H1 (cell line): ENCODE results near the gene DMBX1.

Experiments used
- ATF2 ChIP-seq: IDR thresholded peaks from 2 replicates; pipeline ENCODE4 v1.6.1; 2012; ENCODE audit warnings: low read length, inconsistent platforms
- ATF3 ChIP-seq: IDR thresholded peaks from 2 replicates; pipeline ENCODE4 v1.6.1; 2011; ENCODE audit warnings: low read depth, mild to moderate bottlenecking, low read length; ENCODE audit not compliant: insufficient read depth
- CEBPB ChIP-seq: IDR thresholded peaks from 2 replicates; pipeline ENCODE4 v1.6.1; 2012; ENCODE audit warnings: low read depth, low read length
- CTCF ChIP-seq, 3 experiments: IDR thresholded peaks; 1 replicate in 2 of 3; 2 replicates in 1 of 3; pipeline versions ENCODE4 v1.5.1 to v1.6.1; 2011; ENCODE audit warnings: low read length in 3 of 3, mild to moderate bottlenecking in 3 of 3, inconsistent platforms in 2 of 3, low read depth in 1 of 3, moderate library complexity in 1 of 3; ENCODE audit not compliant: insufficient read depth in 1 of 3; ENCODE audit errors: control extremely low read depth in 1 of 3
- EP300 ChIP-seq, 2 experiments: IDR thresholded peaks; 1 replicate in 1 of 2; 2 replicates in 1 of 2; pipeline ENCODE4 v1.6.1; 2011 to 2012; ENCODE audit warnings: low read depth in 2 of 2, low read length in 2 of 2, mild to moderate bottlenecking in 2 of 2, borderline replicate concordance in 1 of 2, inconsistent platforms in 1 of 2, moderate library complexity in 1 of 2
- GABPA ChIP-seq: IDR thresholded peaks from 2 replicates; pipeline ENCODE4 v1.6.1; 2011; ENCODE audit warnings: mild to moderate bottlenecking, low read length, moderate library complexity, borderline replicate concordance; ENCODE audit not compliant: insufficient read depth
- POLR2A ChIP-seq, 2 experiments: IDR thresholded peaks; 1 replicate in 1 of 2; 2 replicates in 1 of 2; pipeline ENCODE4 v1.6.1; 2011; ENCODE audit warnings: low read depth in 2 of 2, low read length in 2 of 2, mild to moderate bottlenecking in 2 of 2; ENCODE audit errors: control extremely low read depth in 1 of 2
- POLR2AphosphoS5 ChIP-seq: IDR thresholded peaks from 2 replicates; pipeline ENCODE4 v1.6.1; 2011; ENCODE audit warnings: low read depth, low read length
- RFX5 ChIP-seq: IDR thresholded peaks from 2 replicates; pipeline ENCODE4 v1.6.1; 2011; ENCODE audit warnings: low read depth, low read length, improper control_type of control experiment, borderline replicate concordance
- RXRA ChIP-seq: IDR thresholded peaks from 2 replicates; pipeline ENCODE4 v1.6.1; 2011; ENCODE audit warnings: low read depth, mild to moderate bottlenecking, low read length, moderate library complexity; ENCODE audit not compliant: insufficient read depth
- SP1 ChIP-seq: IDR thresholded peaks from 2 replicates; pipeline ENCODE4 v1.6.1; 2011; ENCODE audit warnings: low read depth, low read length
- SUZ12 ChIP-seq: fragments of 200-600 bp; sonication (generic); IDR thresholded peaks from 2 replicates; pipeline ENCODE4 v1.6.1; 2012; ENCODE audit warnings: mild to moderate bottlenecking, inconsistent platforms, low read length, moderate library complexity, mixed read lengths
- TAF1 ChIP-seq: IDR thresholded peaks from 2 replicates; pipeline ENCODE4 v1.6.1; 2011; ENCODE audit warnings: mild to moderate bottlenecking, low read depth, low read length
- ZNF274 ChIP-seq: IDR thresholded peaks from 2 replicates; pipeline ENCODE4 v1.7.0; 2012; ENCODE audit warnings: low read length, borderline replicate concordance; ENCODE audit errors: extremely low read depth

GRCh38 chr1:46493316-46494032 lies 3.8 kb downstream of the DMBX1 start:
- no peak for TF ChIP-seq POLR2A (IDR thresholded peaks at IDR 0.05; ENCODE audit: control extremely low read depth in 1 of 2, low read depth in 2 of 2, low read length in 2 of 2)
- TF ChIP-seq CTCF (IDR thresholded peaks at IDR 0.05; ENCODE audit: control extremely low read depth in 1 of 3, insufficient read depth in 1 of 3, low read depth in 1 of 3, low read length in 3 of 3), result no peak
- TF ChIP-seq GABPA, result no peak
- TF ChIP-seq CEBPB, result no peak
- no peak for TF ChIP-seq ATF2
- TF ChIP-seq SUZ12, result 0 out of 2 replicates have a peak, but pooled peaks have one; percentile 46
- no peak for TF ChIP-seq POLR2AphosphoS5
- TF ChIP-seq EP300 (IDR thresholded peaks at IDR 0.05; ENCODE audit: borderline replicate concordance in 1 of 2, low read depth in 2 of 2, low read length in 2 of 2), result no peak
- no peak for TF ChIP-seq ATF3
- TF ChIP-seq RFX5, result no peak
- no peak for TF ChIP-seq RXRA
- no peak for TF ChIP-seq TAF1
- TF ChIP-seq SP1, result no peak
- no peak for TF ChIP-seq ZNF274
